ENCODE measurements around the gene CNIH1.

The CNIH1 gene
- total RNA-seq: 24.8 to 48.8 (median 26.1) reads per million in 3 donors

DNA sequence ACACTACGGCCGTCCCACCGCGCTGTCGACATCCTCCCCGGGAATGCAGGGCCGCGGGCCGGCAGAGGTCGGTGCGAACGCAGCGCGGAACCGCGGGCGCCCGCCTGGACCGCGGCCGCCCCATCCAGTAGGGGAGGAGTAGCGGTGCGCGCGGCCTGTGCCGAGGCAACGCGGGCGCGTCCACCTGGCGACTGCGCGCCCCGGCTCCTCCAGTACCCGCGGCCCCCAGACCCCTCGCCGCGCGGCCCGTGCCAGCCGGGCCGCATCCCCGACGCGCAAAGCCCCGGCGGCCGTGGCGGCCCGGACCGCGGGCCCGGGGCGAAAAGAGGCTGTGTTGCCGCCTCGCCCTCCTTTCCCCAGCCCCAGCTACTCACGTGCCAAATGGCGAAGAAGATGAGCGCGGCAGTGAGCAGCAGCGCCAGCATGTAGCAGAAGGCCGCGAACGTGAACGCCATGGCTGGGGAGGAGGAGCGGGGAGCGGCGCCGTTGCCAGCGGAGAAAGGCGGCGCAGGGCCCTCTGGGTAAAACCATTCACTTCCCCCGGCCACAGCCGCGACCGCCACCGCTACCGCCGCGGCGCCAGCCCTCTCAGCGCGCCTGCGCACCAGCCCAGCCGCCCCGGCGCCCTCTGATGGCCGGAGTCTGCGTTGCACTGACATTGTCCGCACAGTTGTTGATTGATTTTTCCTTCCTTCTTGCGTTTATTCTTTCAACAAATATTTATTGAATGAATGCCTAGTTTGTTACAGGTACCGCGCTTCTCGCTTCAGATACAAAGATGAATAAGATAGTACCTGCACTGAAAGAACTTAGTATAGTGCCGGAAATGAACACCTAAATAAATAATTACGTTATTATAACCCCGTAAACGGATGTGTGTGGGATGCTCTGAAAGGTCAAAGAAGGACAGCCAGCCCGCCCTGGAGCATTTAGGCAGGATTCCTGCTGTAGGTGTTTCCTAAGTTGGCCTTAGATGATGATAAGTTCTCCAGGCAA, at the start of gene CNIH1:
Gene CNIH1 (minus strand): TSS at position 502 of the 996 bp plus-strand sequence. CDS start 47 bp downstream, at position 455.
- H3K36me3 ChIP-seq (ENCODE audit: control insufficient read depth, insufficient read depth, low read length): no peaks in the 10 kb centered on the region
- peak within 1 kb of the TSS; percentile 82 for H3K27ac ChIP-seq (ENCODE audit: insufficient read depth, low read length, poor library complexity, severe bottlenecking)
- H3K27me3 ChIP-seq (replicated peaks; ENCODE audit: control insufficient read depth, insufficient read depth, low read length, poor library complexity, severe bottlenecking): no peaks in the 10 kb centered on the region
- DNase-seq: peak; percentile 87 to 90 (median 87)
- peaks cover 9% of the 10 kb centered on the region for H3K4me1 ChIP-seq (ENCODE audit: control insufficient read depth, insufficient read depth, low read length, poor library complexity, severe bottlenecking)
- H3K4me3 ChIP-seq (ENCODE audit: insufficient read depth, low read depth, low read length, poor library complexity, severe bottlenecking): peak within 1 kb of the TSS; percentile 53
- no peaks in the 10 kb centered on the region for H3K9me3 ChIP-seq (ENCODE audit: control insufficient read depth, low read length)

DNA sequence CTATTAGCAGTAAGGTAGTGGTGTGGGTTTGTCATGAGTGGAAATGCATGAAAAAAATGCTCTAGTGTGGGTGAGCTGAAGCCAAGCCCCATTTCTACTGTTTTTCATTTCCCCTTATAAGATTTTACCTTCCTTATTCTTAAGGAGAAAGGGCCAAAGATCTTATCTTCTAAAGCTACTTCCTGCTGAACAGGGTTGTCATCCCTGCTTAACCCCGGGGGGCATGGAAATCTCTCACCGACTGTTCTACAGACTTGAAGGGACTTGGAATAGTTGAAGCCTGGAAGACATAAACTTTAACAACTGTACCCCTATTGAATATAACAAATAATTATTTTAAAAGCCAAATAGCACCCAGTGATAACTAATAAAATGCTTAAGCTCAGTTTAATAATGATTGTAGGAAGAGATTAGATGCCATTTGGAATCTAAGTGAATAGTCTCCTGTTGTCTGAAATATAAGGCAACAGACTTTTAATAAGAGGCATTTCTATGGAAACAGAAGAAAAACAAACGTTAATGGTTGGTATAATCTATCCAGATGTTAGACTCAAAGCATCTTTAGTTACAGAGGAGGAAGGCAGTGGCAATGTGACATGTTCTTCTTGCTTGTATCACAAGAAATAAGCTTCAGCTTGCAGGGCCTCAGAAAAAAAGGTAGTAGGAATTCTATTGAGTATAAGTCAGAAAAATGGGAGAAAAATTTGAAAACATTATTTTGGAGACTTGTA, 49.4 kb upstream of the CNIH1 start:
- no peak overlapping the region for H3K27ac ChIP-seq (ENCODE audit: insufficient read depth, low read length, poor library complexity, severe bottlenecking)
- no peak overlapping the region for H3K4me3 ChIP-seq (ENCODE audit: insufficient read depth, low read depth, low read length, poor library complexity, severe bottlenecking)
- H3K9me3 ChIP-seq (ENCODE audit: control insufficient read depth, low read length): no peaks in the 10 kb centered on the region
- no peak for DNase-seq
- H3K27me3 ChIP-seq (replicated peaks; ENCODE audit: control insufficient read depth, insufficient read depth, low read length, poor library complexity, severe bottlenecking): no peaks in the 10 kb centered on the region
- peaks cover 11% of the 10 kb centered on the region for H3K4me1 ChIP-seq (ENCODE audit: control insufficient read depth, insufficient read depth, low read length, poor library complexity, severe bottlenecking)
- no peaks in the 10 kb centered on the region for H3K36me3 ChIP-seq (ENCODE audit: control insufficient read depth, insufficient read depth, low read length)

DNA sequence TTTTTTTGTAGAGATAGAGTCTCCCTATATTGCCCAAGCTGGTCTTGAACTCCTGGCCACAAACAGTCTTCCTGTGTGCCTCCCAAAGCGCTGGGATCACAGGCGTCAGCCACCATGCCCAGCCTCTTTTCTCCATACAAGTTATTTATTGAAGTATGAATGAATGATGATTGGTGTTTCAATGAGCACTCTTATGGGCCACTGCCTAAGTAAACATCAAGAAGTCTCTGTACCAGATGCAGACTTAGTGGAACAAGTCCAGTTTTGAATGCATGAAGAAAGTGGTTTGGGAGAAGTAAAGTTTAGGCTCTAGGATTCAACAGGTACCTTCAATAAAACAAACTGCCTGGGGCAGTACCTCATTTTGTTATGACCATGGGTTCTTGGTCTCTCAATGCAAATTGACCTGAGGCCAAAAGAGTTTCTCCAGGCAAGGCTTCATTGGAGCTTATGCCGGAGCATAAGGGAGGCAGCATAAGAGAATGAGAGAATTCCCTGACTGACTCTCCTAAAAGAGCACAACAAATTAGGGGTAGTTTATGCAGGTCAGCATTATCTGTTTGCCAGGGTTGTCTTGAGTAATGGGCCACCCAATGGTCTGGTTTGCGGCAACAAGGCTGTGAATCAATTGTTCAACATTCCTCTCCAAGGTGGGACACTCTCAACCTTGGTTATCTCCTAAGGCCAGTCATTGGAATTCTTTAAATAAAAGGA, 48.7 kb upstream of the CNIH1 start:
- DNase-seq: no peak
- Histone ChIP-seq H3K36me3 (ENCODE audit: control insufficient read depth, insufficient read depth, low read length) (no peaks in the 10 kb centered on the region), H3K4me3 (ENCODE audit: insufficient read depth, low read depth, low read length, poor library complexity, severe bottlenecking) (peak overlapping the region; percentile 89), H3K27ac (ENCODE audit: insufficient read depth, low read length, poor library complexity, severe bottlenecking) (peak overlapping the region; percentile 81), H3K4me1 (ENCODE audit: control insufficient read depth, insufficient read depth, low read length, poor library complexity, severe bottlenecking) (peaks cover 11% of the 10 kb centered on the region), H3K27me3 (replicated peaks; ENCODE audit: control insufficient read depth, insufficient read depth, low read length, poor library complexity, severe bottlenecking) (no peaks in the 10 kb centered on the region), H3K9me3 (ENCODE audit: control insufficient read depth, low read length) (no peaks in the 10 kb centered on the region)

DNA sequence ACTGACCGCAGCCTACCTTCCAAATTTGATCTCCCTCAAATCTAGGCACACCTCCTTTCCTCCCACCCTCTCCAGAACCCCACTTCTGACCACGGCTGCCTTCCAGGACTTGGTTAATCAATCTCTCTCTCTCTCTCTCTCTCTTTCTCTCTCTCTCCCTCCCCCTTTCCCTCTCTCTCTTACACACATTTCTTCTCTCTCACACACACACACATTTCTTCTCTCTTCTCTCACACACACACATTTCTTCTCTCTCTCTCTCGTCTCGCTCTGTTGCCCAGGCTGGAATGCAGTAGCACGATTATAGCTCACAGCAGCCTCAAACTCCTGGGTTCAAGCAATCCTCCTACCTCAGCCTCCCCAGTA, 48.1 kb upstream of the CNIH1 start:
- Histone ChIP-seq H3K36me3 (ENCODE audit: control insufficient read depth, insufficient read depth, low read length) (no peaks in the 10 kb centered on the region), H3K27me3 (replicated peaks; ENCODE audit: control insufficient read depth, insufficient read depth, low read length, poor library complexity, severe bottlenecking) (no peaks in the 10 kb centered on the region), H3K9me3 (ENCODE audit: control insufficient read depth, low read length) (no peaks in the 10 kb centered on the region), H3K4me1 (ENCODE audit: control insufficient read depth, insufficient read depth, low read length, poor library complexity, severe bottlenecking) (peaks cover 11% of the 10 kb centered on the region), H3K4me3 (ENCODE audit: insufficient read depth, low read depth, low read length, poor library complexity, severe bottlenecking) (peak overlapping the region; percentile 89), H3K27ac (ENCODE audit: insufficient read depth, low read length, poor library complexity, severe bottlenecking) (peak overlapping the region; percentile 81)
- DNase-seq: no peak

DNA sequence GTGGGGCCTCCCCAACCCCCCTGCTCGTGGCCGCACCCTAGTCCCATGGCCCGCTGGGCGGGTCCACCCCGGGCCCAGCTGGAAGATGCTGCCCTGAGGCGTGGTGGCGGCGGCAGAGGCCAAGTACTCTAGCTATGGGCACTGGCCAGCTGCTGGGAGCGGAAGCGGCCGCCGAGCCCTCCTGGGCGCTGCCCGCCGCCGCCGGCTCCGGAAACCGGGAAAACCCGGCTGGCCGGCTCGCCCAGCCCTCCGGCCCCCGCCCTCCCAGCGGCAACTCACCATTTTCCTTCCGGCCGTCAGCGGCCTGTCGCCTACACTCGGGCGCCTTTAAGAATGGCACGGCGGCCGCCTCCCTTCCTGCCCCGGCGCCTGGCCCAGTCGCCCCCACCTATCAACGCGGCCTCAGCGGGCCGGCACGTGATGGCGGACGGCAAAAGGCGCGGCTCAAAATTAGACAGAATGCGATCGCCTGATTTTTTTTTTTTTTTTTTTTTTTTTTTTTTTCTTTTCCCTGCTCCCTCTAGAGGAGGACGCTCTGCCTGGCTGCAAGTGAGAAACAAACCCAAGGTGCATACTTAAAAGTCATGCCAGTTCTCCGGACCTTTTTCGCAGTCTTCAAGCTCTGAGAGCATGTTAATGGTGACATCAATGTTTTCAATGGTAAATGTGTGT, 47.6 kb upstream of the CNIH1 start, which contains the start of gene GMFB:
Gene GMFB (minus strand): TSS at position 335 of the 672 bp plus-strand sequence. CDS start 53 bp downstream, at position 282.
- peak; percentile 82 to 85 (median 85) for DNase-seq
- Histone ChIP-seq H3K27me3 (replicated peaks; ENCODE audit: control insufficient read depth, insufficient read depth, low read length, poor library complexity, severe bottlenecking) (no peaks in the 10 kb centered on the region), H3K9me3 (ENCODE audit: control insufficient read depth, low read length) (no peaks in the 10 kb centered on the region), H3K4me3 (ENCODE audit: insufficient read depth, low read depth, low read length, poor library complexity, severe bottlenecking) (peak within 1 kb of the TSS; percentile 89), H3K36me3 (ENCODE audit: control insufficient read depth, insufficient read depth, low read length) (no peaks in the 10 kb centered on the region), H3K27ac (ENCODE audit: insufficient read depth, low read length, poor library complexity, severe bottlenecking) (peak within 1 kb of the TSS; percentile 81), H3K4me1 (ENCODE audit: control insufficient read depth, insufficient read depth, low read length, poor library complexity, severe bottlenecking) (peaks cover 11% of the 10 kb centered on the region)

DNA sequence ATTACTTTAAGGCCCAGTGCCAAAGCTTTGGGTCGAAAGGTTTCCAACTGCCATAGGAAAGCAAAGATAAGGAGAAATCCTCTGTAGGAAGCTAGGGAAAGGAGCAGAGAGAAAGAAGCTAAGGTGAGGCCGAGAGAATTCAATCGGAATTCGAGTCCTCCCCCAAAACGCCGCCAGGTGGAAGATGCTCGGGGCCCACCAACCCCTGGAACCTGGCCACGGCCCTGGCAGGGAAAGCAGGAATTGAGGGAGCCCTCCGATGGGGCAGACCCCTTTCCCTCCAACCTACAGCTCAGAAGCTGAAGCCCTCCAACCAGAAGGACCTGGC, 47.1 kb upstream of the CNIH1 start:
- DNase-seq: no peak
- Histone ChIP-seq H3K27ac (ENCODE audit: insufficient read depth, low read length, poor library complexity, severe bottlenecking) (peak overlapping the region; percentile 81), H3K4me1 (ENCODE audit: control insufficient read depth, insufficient read depth, low read length, poor library complexity, severe bottlenecking) (peaks cover 11% of the 10 kb centered on the region), H3K4me3 (ENCODE audit: insufficient read depth, low read depth, low read length, poor library complexity, severe bottlenecking) (peak overlapping the region; percentile 89), H3K27me3 (replicated peaks; ENCODE audit: control insufficient read depth, insufficient read depth, low read length, poor library complexity, severe bottlenecking) (no peaks in the 10 kb centered on the region), H3K36me3 (ENCODE audit: control insufficient read depth, insufficient read depth, low read length) (peaks cover 2% of the 10 kb centered on the region), H3K9me3 (ENCODE audit: control insufficient read depth, low read length) (no peaks in the 10 kb centered on the region)

DNA sequence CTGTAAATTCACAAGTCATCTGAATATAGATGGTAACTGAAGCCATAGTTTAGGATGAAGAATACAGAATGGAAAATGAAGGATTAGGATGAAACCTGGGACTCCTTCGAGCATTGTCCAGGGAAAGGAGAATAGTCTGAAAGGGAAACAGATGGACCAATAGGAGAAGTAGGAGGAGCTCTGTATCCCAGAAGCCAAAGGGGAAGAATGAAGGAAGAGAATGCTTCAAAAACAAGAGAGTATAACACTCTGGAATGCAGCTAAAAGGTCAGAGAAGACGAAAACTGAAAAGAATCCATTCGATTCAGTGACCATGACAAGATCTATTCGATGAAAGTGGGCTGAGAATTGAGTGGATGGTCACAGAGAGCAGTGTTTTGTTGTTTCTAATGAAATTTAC, 46.6 kb upstream of the CNIH1 start:
- peaks cover 8% of the 10 kb centered on the region for H3K36me3 ChIP-seq (ENCODE audit: control insufficient read depth, insufficient read depth, low read length)
- no peak for DNase-seq
- H3K4me3 ChIP-seq (ENCODE audit: insufficient read depth, low read depth, low read length, poor library complexity, severe bottlenecking): peak overlapping the region; percentile 89
- H3K27me3 ChIP-seq (replicated peaks; ENCODE audit: control insufficient read depth, insufficient read depth, low read length, poor library complexity, severe bottlenecking): no peaks in the 10 kb centered on the region
- H3K4me1 ChIP-seq (ENCODE audit: control insufficient read depth, insufficient read depth, low read length, poor library complexity, severe bottlenecking): peaks cover 11% of the 10 kb centered on the region
- no peak overlapping the region for H3K27ac ChIP-seq (ENCODE audit: insufficient read depth, low read length, poor library complexity, severe bottlenecking)
- no peaks in the 10 kb centered on the region for H3K9me3 ChIP-seq (ENCODE audit: control insufficient read depth, low read length)

DNA sequence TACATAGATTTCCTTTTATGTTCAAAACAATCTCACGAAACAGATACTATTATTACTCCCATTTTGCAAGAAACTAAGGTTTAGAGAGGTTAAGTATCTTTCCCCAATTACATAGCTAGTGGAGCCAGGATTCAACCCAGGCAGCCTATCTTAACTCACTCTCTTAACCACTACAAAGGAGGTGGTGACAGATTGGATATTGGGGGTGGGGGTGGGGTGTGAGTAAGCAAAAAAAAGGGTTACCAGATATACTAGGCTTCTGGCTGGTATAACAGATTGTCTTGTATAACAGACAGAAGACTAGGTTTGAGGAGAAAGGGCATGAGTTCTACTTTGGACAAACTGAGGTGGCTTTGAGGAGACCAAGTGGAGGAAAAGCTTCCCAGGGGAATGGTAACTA, 45.5 kb upstream of the CNIH1 start:
- peaks cover 10% of the 10 kb centered on the region for H3K36me3 ChIP-seq (ENCODE audit: control insufficient read depth, insufficient read depth, low read length)
- no peaks in the 10 kb centered on the region for H3K9me3 ChIP-seq (ENCODE audit: control insufficient read depth, low read length)
- no peaks in the 10 kb centered on the region for H3K27me3 ChIP-seq (replicated peaks; ENCODE audit: control insufficient read depth, insufficient read depth, low read length, poor library complexity, severe bottlenecking)
- no peak overlapping the region for H3K4me3 ChIP-seq (ENCODE audit: insufficient read depth, low read depth, low read length, poor library complexity, severe bottlenecking)
- H3K4me1 ChIP-seq (ENCODE audit: control insufficient read depth, insufficient read depth, low read length, poor library complexity, severe bottlenecking): peaks cover 11% of the 10 kb centered on the region
- DNase-seq: no peak
- H3K27ac ChIP-seq (ENCODE audit: insufficient read depth, low read length, poor library complexity, severe bottlenecking): no peak overlapping the region

DNA sequence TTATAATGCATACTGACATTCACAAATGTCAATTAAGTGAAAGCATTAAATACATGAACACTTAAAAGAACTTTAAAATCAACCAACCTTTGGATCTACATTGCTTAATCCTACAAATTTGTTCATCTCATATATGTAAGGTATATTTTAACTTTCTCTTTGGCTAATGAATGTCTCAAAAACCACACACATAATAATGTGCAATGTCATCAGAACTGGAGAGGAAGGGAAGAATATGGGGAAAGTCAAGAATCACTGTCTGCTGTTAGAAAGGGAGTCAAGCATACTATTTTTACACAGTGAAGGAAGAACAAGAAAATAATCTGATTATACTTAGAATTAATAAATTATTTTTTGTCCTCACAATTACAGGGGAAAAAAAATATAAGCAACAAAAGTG, 42.7 kb upstream of the CNIH1 start:
- Histone ChIP-seq H3K9me3 (ENCODE audit: control insufficient read depth, low read length) (no peaks in the 10 kb centered on the region), H3K27ac (ENCODE audit: insufficient read depth, low read length, poor library complexity, severe bottlenecking) (no peak overlapping the region), H3K4me3 (ENCODE audit: insufficient read depth, low read depth, low read length, poor library complexity, severe bottlenecking) (no peak overlapping the region), H3K36me3 (ENCODE audit: control insufficient read depth, insufficient read depth, low read length) (peaks cover 18% of the 10 kb centered on the region), H3K27me3 (replicated peaks; ENCODE audit: control insufficient read depth, insufficient read depth, low read length, poor library complexity, severe bottlenecking) (no peaks in the 10 kb centered on the region), H3K4me1 (ENCODE audit: control insufficient read depth, insufficient read depth, low read length, poor library complexity, severe bottlenecking) (peaks cover 3% of the 10 kb centered on the region)
- DNase-seq: no peak

All from effector memory CD4-positive, alpha-beta T cell (primary cell).